ENCODE results near the gene APOL1. TPM values are rescaled to one million over a fixed set of nuclear protein-coding genes. Genes with fewer than 3 reads are reported as not detected.
"Not testable (repeated sequence)": the region's sequence is repeated elsewhere in the genome, so short reads cannot be mapped to it uniquely, and the experiment has no call there.

APOL1 gene
- total RNA-seq, 1 donor from 2014 or later, result 30.1 TPM

DNA sequence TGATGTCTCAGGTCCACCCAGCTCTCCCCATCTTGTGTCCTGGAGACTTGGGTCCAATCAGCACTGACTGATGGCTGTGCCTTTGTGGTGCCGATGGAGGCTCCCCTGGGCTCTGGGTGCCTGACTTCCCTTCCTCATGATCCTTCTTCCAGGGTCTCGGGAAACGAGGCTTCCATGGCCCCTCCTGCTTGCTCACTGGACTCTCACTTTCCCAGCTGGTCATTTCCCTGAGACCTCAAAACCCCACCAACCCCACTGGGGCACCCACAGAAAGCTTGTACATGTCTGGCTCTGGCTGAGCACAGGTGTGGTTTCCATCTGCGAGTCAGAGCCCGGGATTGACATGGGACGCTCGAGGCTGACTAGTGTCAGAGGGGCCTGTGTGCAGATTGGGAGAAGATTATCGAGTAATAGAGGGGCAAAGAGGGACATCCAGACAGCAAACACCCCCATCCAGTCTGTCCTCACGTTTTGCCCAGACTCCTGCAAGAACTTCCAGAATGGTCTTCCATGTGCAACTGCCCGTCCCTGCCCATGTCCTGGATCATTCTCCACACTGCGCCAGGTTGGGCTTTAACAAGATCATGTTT lies 15.1 kb downstream of the APOL1 start:
- DNase-seq (ENCODE audit: low spot score in 2 of 2), result peak in 1 of 2 donors; percentile 56
- Histone ChIP-seq H3K9me3 (no peaks in the 10 kb centered on the region), H3K27ac (no peak overlapping the region), H3K27me3 (no peaks in the 10 kb centered on the region), H3K4me3 (no peak overlapping the region), H3K4me1 (no peaks in the 10 kb centered on the region), H3K36me3 (peaks cover 0 to 18% of the 10 kb centered on the region in 2 donors)
- intact Hi-C loops (cut with DNase I), result no loop called here
- TF ChIP-seq, protein P1, sequence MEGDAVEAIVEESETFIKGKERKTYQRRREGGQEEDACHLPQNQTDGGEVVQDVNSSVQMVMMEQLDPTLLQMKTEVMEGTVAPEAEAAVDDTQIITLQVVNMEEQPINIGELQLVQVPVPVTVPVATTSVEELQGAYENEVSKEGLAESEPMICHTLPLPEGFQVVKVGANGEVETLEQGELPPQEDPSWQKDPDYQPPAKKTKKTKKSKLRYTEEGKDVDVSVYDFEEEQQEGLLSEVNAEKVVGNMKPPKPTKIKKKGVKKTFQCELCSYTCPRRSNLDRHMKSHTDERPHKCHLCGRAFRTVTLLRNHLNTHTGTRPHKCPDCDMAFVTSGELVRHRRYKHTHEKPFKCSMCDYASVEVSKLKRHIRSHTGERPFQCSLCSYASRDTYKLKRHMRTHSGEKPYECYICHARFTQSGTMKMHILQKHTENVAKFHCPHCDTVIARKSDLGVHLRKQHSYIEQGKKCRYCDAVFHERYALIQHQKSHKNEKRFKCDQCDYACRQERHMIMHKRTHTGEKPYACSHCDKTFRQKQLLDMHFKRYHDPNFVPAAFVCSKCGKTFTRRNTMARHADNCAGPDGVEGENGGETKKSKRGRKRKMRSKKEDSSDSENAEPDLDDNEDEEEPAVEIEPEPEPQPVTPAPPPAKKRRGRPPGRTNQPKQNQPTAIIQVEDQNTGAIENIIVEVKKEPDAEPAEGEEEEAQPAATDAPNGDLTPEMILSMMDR (IDR thresholded peaks at IDR 0.05), result no peak

DNA sequence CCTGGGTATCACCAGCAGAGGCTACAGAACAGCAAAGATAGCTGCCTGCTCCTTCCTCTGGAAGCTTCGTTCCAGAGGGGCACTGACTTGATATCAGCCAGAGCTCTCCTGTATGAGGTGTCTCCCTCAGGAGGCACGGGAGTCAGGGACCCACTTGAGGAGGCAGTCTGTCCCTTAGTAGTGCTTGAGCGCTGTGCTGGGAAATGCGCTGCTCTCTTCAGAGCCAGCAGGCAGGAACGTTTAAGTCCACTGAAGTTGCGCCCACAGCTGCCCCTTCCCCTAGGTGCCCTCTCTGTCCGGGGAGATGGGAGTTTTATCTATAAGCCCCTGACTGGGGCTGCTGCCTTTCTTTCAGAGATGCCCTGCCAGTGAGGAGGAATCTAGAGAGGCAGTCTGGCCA lies 18.3 kb downstream of the APOL1 start:
- intact Hi-C loops (cut with DNase I); H3K4me1 ChIP-seq; H3K4me3 ChIP-seq: not testable (repeated sequence)

DNA sequence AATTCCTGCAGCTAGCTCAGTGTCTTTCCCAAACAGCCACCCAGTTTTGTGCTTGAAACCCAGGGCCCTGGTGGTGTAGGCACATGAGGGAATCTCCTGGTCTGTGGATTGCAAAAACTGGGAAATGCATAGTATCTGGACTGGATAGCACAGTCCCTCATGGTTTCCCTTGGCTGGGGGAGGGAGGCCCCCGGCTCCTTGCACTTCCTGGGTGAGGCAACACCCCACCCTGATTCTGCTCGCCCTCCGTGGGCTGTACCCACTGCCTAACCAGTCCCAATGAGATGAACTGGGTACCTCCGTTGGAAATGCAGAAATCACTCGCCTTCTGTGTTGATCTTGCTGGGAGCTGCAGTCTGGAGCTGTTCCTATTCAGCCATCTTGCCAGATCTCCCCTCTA lies 19.0 kb downstream of the APOL1 start:
- H3K4me1 ChIP-seq; H3K36me3 ChIP-seq; H3K27me3 ChIP-seq; H3K4me3 ChIP-seq; H3K9me3 ChIP-seq; DNase-seq (ENCODE audit: low spot score in 2 of 2); H3K27ac ChIP-seq; intact Hi-C loops (cut with DNase I): not testable (repeated sequence)

More for the DNA sequence above, 18.3 kb downstream of the APOL1 start:
- not testable (repeated sequence) for H3K27ac ChIP-seq, H3K36me3 ChIP-seq, H3K27me3 ChIP-seq, H3K9me3 ChIP-seq
- DNase-seq (ENCODE audit: low spot score in 2 of 2), result peak in 1 of 2 donors; percentile 47

DNA sequence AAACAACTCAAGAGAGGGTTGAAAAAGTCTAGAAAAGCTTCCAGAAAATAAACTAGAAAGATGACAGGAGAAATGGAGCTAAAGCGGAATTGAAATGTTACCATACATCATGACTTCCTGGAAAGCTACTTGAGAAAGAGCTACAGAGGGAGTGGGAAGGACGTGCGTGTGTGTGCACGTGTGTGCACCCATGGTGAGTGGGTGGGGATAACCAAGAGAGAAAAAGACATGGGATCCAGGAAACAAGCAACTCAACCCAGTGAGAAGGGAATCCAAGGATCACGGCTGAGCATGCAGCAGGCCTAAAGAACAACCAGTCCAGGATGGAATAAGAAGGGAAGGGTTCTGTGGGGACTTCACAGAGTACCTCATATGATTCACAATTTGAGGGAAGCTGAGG lies 21.6 kb downstream of the APOL1 start:
- peaks cover 0 to 5% of the 10 kb centered on the region in 2 donors for H3K4me1 ChIP-seq
- DNase-seq (ENCODE audit: low spot score in 2 of 2), result no peak
- no peaks in the 10 kb centered on the region for H3K9me3 ChIP-seq
- H3K36me3 ChIP-seq, result no peaks in the 10 kb centered on the region
- intact Hi-C loops (cut with DNase I), result no loop called here
- no peak overlapping the region for H3K27ac ChIP-seq
- TF ChIP-seq, protein P1 (IDR thresholded peaks at IDR 0.05), result no peak
- no peak overlapping the region for H3K4me3 ChIP-seq
- no peaks in the 10 kb centered on the region for H3K27me3 ChIP-seq

DNA sequence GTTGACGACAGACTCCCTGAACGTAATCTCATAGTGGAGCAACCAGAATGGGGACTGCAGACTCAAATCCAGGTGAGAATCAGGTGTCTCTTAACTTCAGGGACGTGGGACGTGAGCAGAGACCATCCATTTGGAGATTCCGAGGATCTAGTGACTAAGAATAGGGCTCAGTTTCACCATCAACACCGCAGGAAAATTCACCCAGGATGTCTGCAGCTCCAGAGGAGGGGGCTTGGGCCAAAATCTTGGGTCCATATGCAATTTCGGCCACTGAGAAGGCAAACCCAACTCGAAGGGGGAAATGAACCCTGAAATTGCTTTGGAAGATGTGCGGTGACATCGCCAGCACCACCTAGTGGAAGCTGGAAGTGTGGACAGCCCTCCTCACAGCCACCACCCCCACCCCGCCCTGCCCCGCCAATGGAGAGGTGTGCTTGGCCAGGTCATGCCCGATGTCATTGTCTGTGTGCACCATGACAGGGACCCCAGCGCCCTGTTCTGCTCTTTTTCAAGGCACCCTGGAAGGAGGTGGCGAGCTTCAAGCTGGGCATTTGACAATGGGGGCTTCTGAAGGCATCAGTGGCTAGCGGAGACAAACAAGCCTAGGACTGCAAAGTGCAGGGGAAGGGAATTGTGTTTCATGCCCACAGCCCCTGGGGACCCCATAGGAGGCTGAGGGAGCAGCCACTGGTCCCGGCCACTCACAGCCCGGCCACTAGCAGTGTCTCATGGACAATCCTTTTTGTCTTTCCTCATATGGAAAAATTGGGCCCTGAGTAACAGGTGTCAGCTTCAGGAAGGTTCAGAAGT lies 24.8 kb downstream of the APOL1 start:
- DNase-seq (ENCODE audit: low spot score in 2 of 2), result no peak
- Histone ChIP-seq H3K27me3 (no peaks in the 10 kb centered on the region), H3K36me3 (peaks cover 23 to 27% of the 10 kb centered on the region in 2 donors), H3K9me3 (no peaks in the 10 kb centered on the region), H3K27ac (no peak overlapping the region), H3K4me1 (peaks cover 0 to 5% of the 10 kb centered on the region in 2 donors), H3K4me3 (no peak overlapping the region)
- intact Hi-C loops (cut with DNase I), result loop anchor here (2.0 to 5.0 kb wide), 2 partner anchors 83 to 130 kb away; no protein-coding TSS in a partner anchor
- TF ChIP-seq, protein P1 (IDR thresholded peaks at IDR 0.05), result peak; percentile 63 to 80 (median 79)

DNA sequence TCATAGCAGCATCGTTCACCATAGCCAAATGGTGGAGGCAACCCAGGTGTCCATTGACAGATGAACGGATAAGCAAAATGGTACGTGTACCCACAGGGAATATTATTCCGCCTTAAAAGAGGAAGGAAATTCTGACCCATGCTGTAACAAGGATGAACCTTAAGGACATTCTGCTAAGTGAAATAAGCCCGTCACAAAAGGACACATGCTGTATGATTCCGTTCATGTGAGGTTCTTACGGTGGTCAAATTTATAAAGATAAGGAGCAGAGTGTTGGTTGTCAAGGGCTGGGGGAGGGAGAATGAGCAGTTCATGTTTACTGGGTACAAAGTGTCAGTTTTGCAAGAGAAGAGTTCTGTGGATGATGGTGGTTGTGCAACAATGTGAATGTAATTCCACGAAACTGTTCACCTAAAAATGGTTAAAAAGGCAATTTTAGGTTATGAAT lies 26.3 kb downstream of the APOL1 start:
- no peaks in the 10 kb centered on the region for H3K27me3 ChIP-seq
- TF ChIP-seq, protein P1 (IDR thresholded peaks at IDR 0.05), result no peak
- H3K36me3 ChIP-seq, result peaks cover 37 to 42% of the 10 kb centered on the region in 2 donors
- no peak overlapping the region for H3K4me3 ChIP-seq
- H3K9me3 ChIP-seq, result no peaks in the 10 kb centered on the region
- no peak overlapping the region for H3K27ac ChIP-seq
- no peak for DNase-seq (ENCODE audit: low spot score in 2 of 2)
- intact Hi-C loops (cut with DNase I), result loop anchor here (5.0 kb wide), 1 partner anchor 132 kb away; no protein-coding TSS in a partner anchor
- H3K4me1 ChIP-seq, result peaks cover 0 to 5% of the 10 kb centered on the region in 2 donors

All from ascending aorta (tissue), 2 donors.